ENCODE results near the gene PTPA. TPM values are rescaled to one million over a fixed set of nuclear protein-coding genes. Genes with fewer than 3 reads are reported as not detected.
"Not testable (repeated sequence)": the region's sequence is repeated elsewhere in the genome, so short reads cannot be mapped to it uniquely, and the experiment has no call there.

PTPA gene
- total RNA-seq, 1 experiment from 2014 or later, result 206 TPM

GRCh38 chr9:129108805-129109536 lies 2.2 kb upstream of the PTPA start:
- peak; percentile 85 for DNase-seq (ENCODE audit: low spot score)

GRCh38 chr9:129109537-129109903 lies 1.7 kb upstream of the PTPA start:
- DNase-seq (ENCODE audit: low spot score), result peak; percentile 38

GRCh38 chr9:129109952-129110739 lies 1.1 kb upstream of the PTPA start:
- peak; percentile 52 for DNase-seq (ENCODE audit: low spot score)

GRCh38 chr9:129111528-129112151 lies 425 bp downstream of the PTPA start:
- DNase-seq (ENCODE audit: low spot score), result peak; percentile 31

GRCh38 chr9:129112526-129112925 lies 1.3 kb downstream of the PTPA start:
- not testable (repeated sequence) for DNase-seq (ENCODE audit: low spot score)

- no peak for DNase-seq (ENCODE audit: low spot score)
These were observed 2.6 kb downstream of the PTPA start for GRCh38 chr9:129113645-129114304.

- DNase-seq (ENCODE audit: low spot score), result no peak
These were observed 7.6 kb downstream of the PTPA start for GRCh38 chr9:129118799-129119198.

GRCh38 chr9:129121483-129121882 lies 10.3 kb downstream of the PTPA start:
- no peak for DNase-seq (ENCODE audit: low spot score)

- DNase-seq (ENCODE audit: low spot score), result no peak
These were observed 10.9 kb downstream of the PTPA start for GRCh38 chr9:129122133-129122532.

GRCh38 chr9:129122976-129123375 lies 11.8 kb downstream of the PTPA start:
- DNase-seq (ENCODE audit: low spot score), result not testable (repeated sequence)

- DNase-seq (ENCODE audit: low spot score), result no peak
These were observed 13.4 kb downstream of the PTPA start for GRCh38 chr9:129124506-129125069.

- no peak for DNase-seq (ENCODE audit: low spot score)
These were observed 14.3 kb downstream of the PTPA start for GRCh38 chr9:129125478-129125877.

- no peak for DNase-seq (ENCODE audit: low spot score)
These were observed 15.8 kb downstream of the PTPA start for GRCh38 chr9:129126749-129127618.

- no peak for DNase-seq (ENCODE audit: low spot score)
These were observed 17.5 kb downstream of the PTPA start for GRCh38 chr9:129128689-129129088.

GRCh38 chr9:129130271-129130670 lies 19.1 kb downstream of the PTPA start:
- DNase-seq (ENCODE audit: low spot score), result not testable (repeated sequence)

- DNase-seq (ENCODE audit: low spot score), result no peak
These were observed 19.6 kb downstream of the PTPA start for GRCh38 chr9:129130791-129131190.

- DNase-seq (ENCODE audit: low spot score), result peak; percentile 81
These were observed 20.3 kb downstream of the PTPA start for GRCh38 chr9:129131300-129132145.

- DNase-seq (ENCODE audit: low spot score), result no peak
These were observed 21.9 kb downstream of the PTPA start for GRCh38 chr9:129133082-129133481.

GRCh38 chr9:129135476-129135875 lies 24.3 kb downstream of the PTPA start:
- DNase-seq (ENCODE audit: low spot score), result no peak

All from HT-29 (cell line).